ENCODE data around the gene EDEM2.
A peak's percentile ranks its signal among the peaks of the same experiment; 100 is the strongest.
"Not testable (repeated sequence)": the region's sequence is repeated elsewhere in the genome, so short reads cannot be mapped to it uniquely, and the experiment has no call there.

Gene EDEM2

DNA sequence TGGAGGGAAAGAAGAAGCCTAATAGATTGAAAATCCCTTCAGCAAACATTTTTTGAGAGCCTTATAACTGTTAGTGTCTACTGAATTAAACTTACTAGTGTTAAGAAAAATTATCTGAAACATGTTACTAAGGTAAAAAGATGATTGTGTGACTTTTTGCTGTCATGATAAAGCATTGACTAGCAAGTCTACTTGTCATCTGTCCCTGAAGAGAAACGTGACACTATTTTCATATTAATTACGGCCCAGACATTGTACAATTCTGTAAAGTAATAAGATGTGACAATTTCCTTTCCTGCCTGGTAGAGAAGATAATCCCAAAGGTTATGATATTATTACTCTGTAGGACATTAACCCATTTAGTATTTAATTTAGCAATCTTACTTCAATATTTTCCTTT lies 8.8 kb upstream of the EDEM2 start:
- Histone ChIP-seq H3K27ac (ENCODE audit: low read length) (no peak overlapping the region), H3K9me3 (ENCODE audit: insufficient read depth, low read length, severe bottlenecking) (no peaks in the 10 kb centered on the region), H4K20me1 (ENCODE audit: insufficient read depth, low read length) (no peaks in the 10 kb centered on the region), H3K36me3 (ENCODE audit: insufficient read depth, low read length) (no peaks in the 10 kb centered on the region), H3K79me2 (ENCODE audit: insufficient read depth, low read length) (no peaks in the 10 kb centered on the region), H2AFZ (ENCODE audit: low read depth, low read length) (no peak overlapping the region), H3K9ac (ENCODE audit: low read depth, low read length) (no peak overlapping the region), H3K4me1 (ENCODE audit: insufficient read depth, low read length) (no peaks in the 10 kb centered on the region), H3K27me3 (ENCODE audit: insufficient read depth, low read length, poor library complexity) (no peaks in the 10 kb centered on the region), H3K4me2 (ENCODE audit: insufficient read depth, low read length) (no peak overlapping the region), H3K4me3 (ENCODE audit: low read depth in 1 of 2, low read length in 2 of 2) (no peak overlapping the region)
- DNase-seq (no peak), ATAC-seq (ENCODE audit: insufficient read depth, low read depth) (no peak)
- no peak for TF ChIP-seq EZH2 (IDR thresholded peaks at IDR 0.05; ENCODE audit: borderline replicate concordance, low read depth, low read length, severe bottlenecking)
- TF ChIP-seq, protein P1, sequence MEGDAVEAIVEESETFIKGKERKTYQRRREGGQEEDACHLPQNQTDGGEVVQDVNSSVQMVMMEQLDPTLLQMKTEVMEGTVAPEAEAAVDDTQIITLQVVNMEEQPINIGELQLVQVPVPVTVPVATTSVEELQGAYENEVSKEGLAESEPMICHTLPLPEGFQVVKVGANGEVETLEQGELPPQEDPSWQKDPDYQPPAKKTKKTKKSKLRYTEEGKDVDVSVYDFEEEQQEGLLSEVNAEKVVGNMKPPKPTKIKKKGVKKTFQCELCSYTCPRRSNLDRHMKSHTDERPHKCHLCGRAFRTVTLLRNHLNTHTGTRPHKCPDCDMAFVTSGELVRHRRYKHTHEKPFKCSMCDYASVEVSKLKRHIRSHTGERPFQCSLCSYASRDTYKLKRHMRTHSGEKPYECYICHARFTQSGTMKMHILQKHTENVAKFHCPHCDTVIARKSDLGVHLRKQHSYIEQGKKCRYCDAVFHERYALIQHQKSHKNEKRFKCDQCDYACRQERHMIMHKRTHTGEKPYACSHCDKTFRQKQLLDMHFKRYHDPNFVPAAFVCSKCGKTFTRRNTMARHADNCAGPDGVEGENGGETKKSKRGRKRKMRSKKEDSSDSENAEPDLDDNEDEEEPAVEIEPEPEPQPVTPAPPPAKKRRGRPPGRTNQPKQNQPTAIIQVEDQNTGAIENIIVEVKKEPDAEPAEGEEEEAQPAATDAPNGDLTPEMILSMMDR (IDR thresholded peaks at IDR 0.05; ENCODE audit: borderline replicate concordance, extremely low read depth, low read length, poor library complexity, severe bottlenecking): no peak

DNA sequence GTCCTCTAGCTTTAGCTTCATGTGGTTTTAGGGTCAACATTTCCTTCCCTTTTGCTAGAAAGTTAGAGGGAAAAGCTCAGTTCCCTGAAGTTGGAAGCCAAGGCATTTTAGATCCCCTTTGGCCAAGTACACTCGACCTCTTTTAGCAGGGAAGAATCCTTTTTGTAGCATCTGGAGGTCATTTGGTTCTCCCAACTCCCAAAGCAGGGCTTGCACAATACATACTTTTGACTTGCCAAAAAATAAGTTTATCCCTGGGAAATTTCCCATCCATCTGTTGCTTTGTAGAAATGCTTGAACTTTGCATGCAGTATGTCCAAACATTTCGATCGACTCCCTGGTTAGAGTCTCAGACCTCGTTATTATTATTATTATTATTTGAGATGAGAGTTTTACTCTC lies 4.6 kb upstream of the EDEM2 start:
- Histone ChIP-seq H3K4me2 (ENCODE audit: insufficient read depth, low read length) (no peak overlapping the region), H3K4me3 (ENCODE audit: low read depth in 1 of 2, low read length in 2 of 2) (no peak overlapping the region), H3K9ac (ENCODE audit: low read depth, low read length) (no peak overlapping the region), H2AFZ (ENCODE audit: low read depth, low read length) (no peak overlapping the region), H3K36me3 (ENCODE audit: insufficient read depth, low read length) (no peaks in the 10 kb centered on the region; the same call in 1 of the 2 replicates), H4K20me1 (ENCODE audit: insufficient read depth, low read length) (no peaks in the 10 kb centered on the region), H3K4me1 (ENCODE audit: insufficient read depth, low read length) (peaks cover 10% of the 10 kb centered on the region), H3K27ac (ENCODE audit: low read length) (no peak overlapping the region), H3K9me3 (ENCODE audit: insufficient read depth, low read length, severe bottlenecking) (no peaks in the 10 kb centered on the region), H3K79me2 (ENCODE audit: insufficient read depth, low read length) (peaks cover 3% of the 10 kb centered on the region), H3K27me3 (ENCODE audit: insufficient read depth, low read length, poor library complexity) (no peaks in the 10 kb centered on the region)
- DNase-seq (no peak), ATAC-seq (ENCODE audit: insufficient read depth, low read depth) (no peak)
- TF ChIP-seq, protein P1 (IDR thresholded peaks at IDR 0.05; ENCODE audit: borderline replicate concordance, extremely low read depth, low read length, poor library complexity, severe bottlenecking): no peak
- no peak for TF ChIP-seq EZH2 (IDR thresholded peaks at IDR 0.05; ENCODE audit: borderline replicate concordance, low read depth, low read length, severe bottlenecking)

DNA sequence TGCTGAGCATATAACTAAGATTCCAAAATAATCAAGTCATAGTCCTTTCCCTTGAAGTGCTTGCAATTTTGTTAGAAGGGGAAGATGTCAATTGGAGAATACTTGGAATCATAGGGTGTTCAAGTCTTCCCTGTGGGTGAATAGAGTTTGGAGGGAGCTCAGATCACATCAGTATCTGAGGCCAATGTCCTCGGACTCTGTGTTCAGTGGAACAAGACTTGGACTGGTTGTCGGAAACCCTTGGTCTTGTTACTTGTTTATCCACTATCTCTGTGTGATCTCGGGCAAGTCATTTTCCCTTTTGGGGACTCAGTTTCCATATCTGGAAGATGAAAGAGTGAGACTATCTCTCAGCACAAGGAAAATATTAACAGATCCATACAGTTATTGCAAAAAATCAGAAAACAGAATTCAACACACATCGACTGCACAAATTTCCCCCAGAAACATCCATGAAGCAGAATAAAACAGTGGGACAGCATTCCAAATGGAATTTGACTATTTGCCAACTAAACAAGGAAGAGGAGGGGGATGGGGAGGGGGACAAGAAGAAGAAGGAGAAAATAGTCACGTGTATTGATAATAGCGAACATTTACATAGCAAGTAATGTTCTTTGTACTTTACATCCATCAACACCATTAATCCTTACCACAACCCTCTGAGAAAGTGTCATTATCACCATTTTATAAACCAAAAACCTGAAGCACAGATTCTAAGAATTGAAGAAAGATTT lies 3.9 kb upstream of the EDEM2 start:
- Histone ChIP-seq H3K27ac (ENCODE audit: low read length) (no peak overlapping the region), H2AFZ (ENCODE audit: low read depth, low read length) (no peak overlapping the region), H3K27me3 (ENCODE audit: insufficient read depth, low read length, poor library complexity) (no peaks in the 10 kb centered on the region), H3K9ac (ENCODE audit: low read depth, low read length) (no peak overlapping the region), H3K4me3 (ENCODE audit: low read depth in 1 of 2, low read length in 2 of 2) (no peak overlapping the region), H3K9me3 (ENCODE audit: insufficient read depth, low read length, severe bottlenecking) (no peaks in the 10 kb centered on the region), H4K20me1 (ENCODE audit: insufficient read depth, low read length) (no peaks in the 10 kb centered on the region), H3K4me1 (ENCODE audit: insufficient read depth, low read length) (peaks cover 17% of the 10 kb centered on the region), H3K4me2 (ENCODE audit: insufficient read depth, low read length) (no peak overlapping the region), H3K79me2 (ENCODE audit: insufficient read depth, low read length) (peaks cover 11% of the 10 kb centered on the region), H3K36me3 (ENCODE audit: insufficient read depth, low read length) (no peaks in the 10 kb centered on the region; the same call in 1 of the 2 replicates)
- TF ChIP-seq EZH2 (IDR thresholded peaks at IDR 0.05; ENCODE audit: borderline replicate concordance, low read depth, low read length, severe bottlenecking): no peak
- TF ChIP-seq, protein P1 (IDR thresholded peaks at IDR 0.05; ENCODE audit: borderline replicate concordance, extremely low read depth, low read length, poor library complexity, severe bottlenecking): no peak
- ATAC-seq (ENCODE audit: insufficient read depth, low read depth): no peak
- no peak for DNase-seq

DNA sequence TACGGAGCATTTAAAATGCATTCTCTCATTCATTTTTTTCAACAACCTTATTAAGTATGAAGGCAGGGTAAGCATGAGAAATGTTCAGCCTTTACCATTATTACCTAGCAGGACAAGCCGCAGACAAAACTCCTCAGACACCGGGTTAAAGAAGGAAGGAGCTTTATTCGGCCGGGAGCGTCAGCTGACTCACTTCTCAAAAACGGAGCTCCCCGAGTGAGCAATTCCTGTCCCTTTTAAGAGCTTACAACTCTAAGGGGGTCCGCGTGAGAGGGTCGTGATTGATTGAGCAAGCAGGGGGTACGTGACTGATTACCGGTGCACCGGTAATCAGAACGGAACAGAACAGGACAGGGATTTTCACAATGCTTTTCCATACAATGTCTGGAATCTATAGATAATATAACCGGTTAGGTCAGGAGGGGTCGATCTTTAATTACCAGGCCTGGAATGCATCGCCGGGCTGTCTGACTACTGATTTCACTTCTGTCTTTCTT lies 487 bp upstream of the EDEM2 start:
- H3K27me3 ChIP-seq (ENCODE audit: insufficient read depth, low read length, poor library complexity); H4K20me1 ChIP-seq (ENCODE audit: insufficient read depth, low read length); H3K9me3 ChIP-seq (ENCODE audit: insufficient read depth, low read length, severe bottlenecking): not testable (repeated sequence)
- H3K4me3 ChIP-seq (ENCODE audit: low read depth in 1 of 2, low read length in 2 of 2): peak overlapping the region; percentile 46 to 73
- peak overlapping the region; percentile 70 for H3K9ac ChIP-seq (ENCODE audit: low read depth, low read length)
- peak overlapping the region; percentile 67 for H3K27ac ChIP-seq (ENCODE audit: low read length)
- H3K4me2 ChIP-seq (ENCODE audit: insufficient read depth, low read length): peak overlapping the region; percentile 96
- peak; percentile 35 for DNase-seq
- peaks cover 20% of the 10 kb centered on the region for H3K36me3 ChIP-seq (ENCODE audit: insufficient read depth, low read length)
- H2AFZ ChIP-seq (ENCODE audit: low read depth, low read length): peak overlapping the region; percentile 92
- H3K4me1 ChIP-seq (ENCODE audit: insufficient read depth, low read length): peaks cover 23% of the 10 kb centered on the region
- H3K79me2 ChIP-seq (ENCODE audit: insufficient read depth, low read length): peaks cover 12% of the 10 kb centered on the region
- ATAC-seq (ENCODE audit: insufficient read depth, low read depth): peak; percentile 34
